Measurements from ENCODE around the gene VWA3B. TPM values are rescaled to one million over a fixed set of nuclear protein-coding genes. Genes with fewer than 3 reads are reported as not detected.

VWA3B gene
- total RNA-seq, 1 donor from 2014 or later, result 4.1 TPM

GRCh38 chr2:98201576-98201975 lies 114.6 kb downstream of the VWA3B start:
- TF ChIP-seq, protein P1, sequence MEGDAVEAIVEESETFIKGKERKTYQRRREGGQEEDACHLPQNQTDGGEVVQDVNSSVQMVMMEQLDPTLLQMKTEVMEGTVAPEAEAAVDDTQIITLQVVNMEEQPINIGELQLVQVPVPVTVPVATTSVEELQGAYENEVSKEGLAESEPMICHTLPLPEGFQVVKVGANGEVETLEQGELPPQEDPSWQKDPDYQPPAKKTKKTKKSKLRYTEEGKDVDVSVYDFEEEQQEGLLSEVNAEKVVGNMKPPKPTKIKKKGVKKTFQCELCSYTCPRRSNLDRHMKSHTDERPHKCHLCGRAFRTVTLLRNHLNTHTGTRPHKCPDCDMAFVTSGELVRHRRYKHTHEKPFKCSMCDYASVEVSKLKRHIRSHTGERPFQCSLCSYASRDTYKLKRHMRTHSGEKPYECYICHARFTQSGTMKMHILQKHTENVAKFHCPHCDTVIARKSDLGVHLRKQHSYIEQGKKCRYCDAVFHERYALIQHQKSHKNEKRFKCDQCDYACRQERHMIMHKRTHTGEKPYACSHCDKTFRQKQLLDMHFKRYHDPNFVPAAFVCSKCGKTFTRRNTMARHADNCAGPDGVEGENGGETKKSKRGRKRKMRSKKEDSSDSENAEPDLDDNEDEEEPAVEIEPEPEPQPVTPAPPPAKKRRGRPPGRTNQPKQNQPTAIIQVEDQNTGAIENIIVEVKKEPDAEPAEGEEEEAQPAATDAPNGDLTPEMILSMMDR (conservative IDR thresholded peaks at IDR 0.05), result no peak
- DNase-seq (ENCODE audit: extremely low spot score, unreplicated experiment), result no peak
- Mint-ChIP-seq H3K9me3 (no peaks in the 10 kb centered on the region), H3K27ac (no peak overlapping the region), H3K4me1 (ENCODE audit: unreplicated experiment) (no peaks in the 10 kb centered on the region), H3K4me3 (no peak overlapping the region), H3K27me3 (peaks cover 3% of the 10 kb centered on the region), H3K36me3 (no peaks in the 10 kb centered on the region)

DNA sequence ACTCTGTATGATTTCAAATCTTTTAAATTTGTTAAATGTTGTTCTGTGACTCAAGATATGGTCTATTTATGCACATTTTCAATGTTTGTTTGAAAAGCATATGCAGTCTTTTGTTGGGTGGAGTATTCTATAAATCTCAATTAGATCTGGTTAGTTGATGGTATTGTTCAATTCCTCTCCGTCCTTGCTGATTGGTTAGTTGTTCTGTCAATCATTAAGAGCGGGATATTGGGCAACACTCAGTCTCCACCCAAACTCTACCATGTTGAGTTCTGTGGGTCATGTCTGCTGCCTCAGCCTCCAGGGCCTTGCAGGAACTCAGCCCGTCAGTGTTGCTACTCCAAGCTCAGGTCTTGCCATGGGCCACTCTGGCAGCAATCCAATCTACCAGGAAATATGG lies 118.9 kb downstream of the VWA3B start:
- TF ChIP-seq, protein P1 (conservative IDR thresholded peaks at IDR 0.05), result no peak
- no peak for DNase-seq (ENCODE audit: extremely low spot score, unreplicated experiment)
- Mint-ChIP-seq H3K9me3 (no peaks in the 10 kb centered on the region), H3K4me1 (ENCODE audit: unreplicated experiment) (no peaks in the 10 kb centered on the region), H3K27ac (no peak overlapping the region), H3K36me3 (no peaks in the 10 kb centered on the region), H3K27me3 (no peaks in the 10 kb centered on the region), H3K4me3 (no peak overlapping the region)

DNA sequence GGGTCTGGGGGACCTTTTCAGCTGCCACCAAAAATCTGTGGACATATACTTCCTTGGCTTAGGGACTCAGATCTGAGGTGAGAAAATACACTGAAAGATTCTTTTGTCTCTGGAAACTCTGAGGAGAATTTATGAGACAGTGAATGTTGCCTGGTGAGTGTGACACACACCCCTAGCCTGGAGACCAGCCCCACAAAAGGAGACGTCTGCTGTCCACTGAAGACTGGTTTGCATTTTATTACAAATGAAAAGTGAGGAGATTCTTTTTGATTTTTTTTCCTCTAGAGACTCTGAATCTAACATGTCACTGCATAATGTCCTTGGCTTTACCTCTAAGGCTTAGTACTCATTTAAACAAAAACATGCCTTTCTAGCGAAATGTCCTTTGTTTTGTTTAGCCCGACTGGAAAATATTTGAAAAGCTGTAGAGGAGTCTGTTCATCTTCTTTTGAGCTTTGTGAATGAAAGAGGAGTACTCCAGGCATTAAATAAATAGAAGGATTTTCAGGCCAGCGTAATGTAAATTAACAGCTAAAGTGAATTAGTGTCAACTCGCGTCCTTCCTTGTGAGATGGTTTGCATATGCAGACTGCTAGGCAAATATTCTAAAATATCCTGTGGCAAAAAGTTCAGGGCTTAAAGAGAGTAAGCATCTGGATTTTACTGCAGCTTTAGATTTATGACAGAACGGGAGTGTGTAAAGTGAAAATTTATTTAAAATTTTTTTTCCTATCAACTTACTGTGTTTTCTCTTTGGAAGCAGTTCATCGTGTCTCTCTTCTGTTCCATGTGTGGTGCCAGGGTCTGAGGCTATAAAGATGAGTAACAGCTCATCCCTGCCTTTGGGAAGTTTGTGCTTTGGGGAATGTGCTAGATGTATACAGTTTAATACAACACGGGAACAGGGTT lies 125.4 kb downstream of the VWA3B start:
- no peaks in the 10 kb centered on the region for H3K9me3 Mint-ChIP-seq
- TF ChIP-seq, protein P1 (conservative IDR thresholded peaks at IDR 0.05), result no peak
- no peak overlapping the region for H3K4me3 Mint-ChIP-seq
- H3K36me3 Mint-ChIP-seq, result no peaks in the 10 kb centered on the region
- peaks cover 6% of the 10 kb centered on the region for H3K27me3 Mint-ChIP-seq
- no peak overlapping the region for H3K27ac Mint-ChIP-seq
- DNase-seq (ENCODE audit: extremely low spot score, unreplicated experiment), result no peak
- peaks cover 5% of the 10 kb centered on the region for H3K4me1 Mint-ChIP-seq (ENCODE audit: unreplicated experiment)

- TF ChIP-seq, protein P1 (conservative IDR thresholded peaks at IDR 0.05), result no peak
- Mint-ChIP-seq H3K27ac (no peak overlapping the region), H3K36me3 (no peaks in the 10 kb centered on the region), H3K4me1 (ENCODE audit: unreplicated experiment) (peaks cover 5% of the 10 kb centered on the region), H3K27me3 (peaks cover 7% of the 10 kb centered on the region), H3K9me3 (no peaks in the 10 kb centered on the region), H3K4me3 (no peak overlapping the region)
- DNase-seq (ENCODE audit: extremely low spot score, unreplicated experiment), result no peak
Observed at GRCh38 chr2:98216616-98217015, 129.6 kb downstream of the VWA3B start.

- TF ChIP-seq, protein P1 (conservative IDR thresholded peaks at IDR 0.05), result no peak
- Mint-ChIP-seq H3K4me3 (no peak overlapping the region), H3K27ac (no peak overlapping the region), H3K27me3 (peaks cover 2% of the 10 kb centered on the region), H3K9me3 (no peaks in the 10 kb centered on the region), H3K36me3 (no peaks in the 10 kb centered on the region), H3K4me1 (ENCODE audit: unreplicated experiment) (no peaks in the 10 kb centered on the region)
- no peak for DNase-seq (ENCODE audit: extremely low spot score, unreplicated experiment)
Observed at GRCh38 chr2:98219152-98219551, 132.2 kb downstream of the VWA3B start.

Measured in type B pancreatic cell (in vitro differentiated cells).